Coronary artery (tissue), 2 donors: ENCODE measurements around the gene SUPT7L.

ENCODE experiments used
- DNase-seq: peaks from one replicate; pipeline ENCODE4 v3.0.0-alpha.2; 2017; ENCODE audit warnings: low spot score
- H3K27ac ChIP-seq, 2 donors: fragments of 200-600 bp; sonication (generic); one replicate each; pipeline ENCODE4 v1.5.1; 2016 to 2019
- H3K4me3 ChIP-seq: fragments of 200-600 bp; sonication (generic); 2 replicates; pipeline ENCODE4 v1.5.1; 2016; ENCODE audit warnings: mild to moderate bottlenecking, moderate library complexity
- CTCF ChIP-seq: fragments of 200-600 bp; sonication (generic); IDR thresholded peaks from one replicate; pipeline ENCODE4 v1.5.1; 2019; ENCODE audit warnings: antibody characterized with exemption

Gene SUPT7L

GRCh38 chr2:27703638-27704341, 40.4 kb upstream of the SUPT7L start:
- DNase-seq, result no peak
- H3K4me3 ChIP-seq, result no peak overlapping the region
- H3K27ac ChIP-seq, result peak overlapping the region; percentile 89 to 91
- peak; percentile 90 for TF ChIP-seq CTCF

- Histone ChIP-seq H3K27ac (no peak overlapping the region), H3K4me3 (no peak overlapping the region)
- no peak for DNase-seq
- TF ChIP-seq CTCF, result no peak
Observed at GRCh38 chr2:27702302-27702701, 38.9 kb upstream of the SUPT7L start.

- H3K4me3 ChIP-seq, result no peak overlapping the region
- TF ChIP-seq CTCF, result no peak
- DNase-seq, result no peak
- H3K27ac ChIP-seq, result no peak overlapping the region
Observed at GRCh38 chr2:27701676-27702075, 38.3 kb upstream of the SUPT7L start.

- no peak overlapping the region for H3K4me3 ChIP-seq
- no peak overlapping the region for H3K27ac ChIP-seq
- DNase-seq, result no peak
- no peak for TF ChIP-seq CTCF
Observed at GRCh38 chr2:27697660-27698059, 34.2 kb upstream of the SUPT7L start.

DNA sequence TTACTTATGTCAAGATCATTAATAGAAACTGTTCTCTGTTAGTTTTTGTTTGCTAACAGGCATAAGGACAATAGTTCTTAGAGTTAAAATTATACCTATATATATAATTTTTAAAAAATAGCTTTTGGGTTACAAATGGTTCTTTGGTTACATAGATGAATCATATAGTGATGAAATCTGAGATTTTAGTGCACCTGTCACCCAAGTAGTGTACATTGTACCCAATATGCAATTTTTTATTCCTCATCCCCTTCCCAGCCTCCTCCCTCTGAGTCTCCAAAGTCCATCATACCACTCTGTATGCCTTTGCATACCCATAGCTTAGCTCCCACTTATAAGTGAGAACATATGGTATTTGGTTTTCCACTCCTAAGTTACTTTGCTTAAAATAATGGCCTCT, 26.6 kb upstream of the SUPT7L start:
- H3K27ac ChIP-seq, result no peak overlapping the region

GRCh38 chr2:27689424-27689823, 26.0 kb upstream of the SUPT7L start:
- H3K4me3 ChIP-seq, result no peak overlapping the region
- no peak for DNase-seq
- H3K27ac ChIP-seq, result no peak overlapping the region
- no peak for TF ChIP-seq CTCF

More for the DNA sequence above, 26.6 kb upstream of the SUPT7L start:
- H3K4me3 ChIP-seq, result no peak overlapping the region
- no peak for TF ChIP-seq CTCF
- DNase-seq, result no peak

DNA sequence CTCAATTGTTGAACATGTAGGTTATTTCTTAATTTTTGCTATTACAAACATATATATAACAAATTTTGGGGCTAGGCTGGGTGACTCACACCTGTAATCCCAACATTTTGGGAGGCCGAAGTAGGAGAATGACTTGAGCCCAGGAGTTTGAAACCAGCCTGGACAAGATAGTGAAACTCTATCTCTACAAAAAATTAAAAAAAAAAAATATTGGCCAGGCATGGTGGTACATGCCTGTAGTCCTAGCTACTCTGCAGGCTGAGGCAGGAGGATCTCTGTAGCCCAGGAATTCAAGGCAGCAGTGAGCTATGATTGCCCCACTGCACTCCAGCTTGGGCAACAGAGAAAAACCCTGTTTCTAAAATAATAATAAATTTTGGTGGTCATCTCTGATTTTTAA, 23.8 kb upstream of the SUPT7L start:
- TF ChIP-seq CTCF, result no peak
- Histone ChIP-seq H3K27ac (no peak overlapping the region), H3K4me3 (no peak overlapping the region)
- DNase-seq, result no peak
